IMR-90 (cell line): Measurements from ENCODE around the gene CERS5.

Experiments used
- BHLHE40 ChIP-seq: fragments of 150-350 bp; IDR thresholded peaks from 2 replicates; pipeline ENCODE4 v1.6.1; 2016; ENCODE audit warnings: mild to moderate bottlenecking, low read depth, low read length
- CEBPB ChIP-seq: IDR thresholded peaks from 2 replicates; pipeline ENCODE4 v1.6.1; 2012; ENCODE audit warnings: low read depth, low read length, improper control_type of control experiment
- FOS ChIP-seq: fragments of 150-350 bp; IDR thresholded peaks from 2 replicates; pipeline ENCODE4 v1.6.1; 2016; ENCODE audit warnings: low read depth, low read length
- MAFK ChIP-seq: IDR thresholded peaks from 2 replicates; pipeline ENCODE4 v1.6.1; 2012; ENCODE audit warnings: low read depth, low read length, improper control_type of control experiment
- MAZ ChIP-seq: IDR thresholded peaks from 2 replicates; pipeline ENCODE4 v1.6.1; 2012; ENCODE audit warnings: low read depth, mild to moderate bottlenecking, low read length, improper control_type of control experiment, moderate library complexity, borderline replicate concordance
- MXI1 ChIP-seq: IDR thresholded peaks from 2 replicates; pipeline ENCODE4 v1.6.1; 2012; ENCODE audit warnings: low read depth, mild to moderate bottlenecking, low read length, moderate library complexity, borderline replicate concordance
- NFE2L2 ChIP-seq: fragments of 150-350 bp; IDR thresholded peaks from 2 replicates; pipeline ENCODE4 v1.6.1; 2016; ENCODE audit warnings: low read depth, mild to moderate bottlenecking, low read length
- POLR2A ChIP-seq: IDR thresholded peaks from 2 replicates; pipeline ENCODE4 v1.6.1; 2012; ENCODE audit warnings: mild to moderate bottlenecking, low read depth, low read length
- RAD21 ChIP-seq: IDR thresholded peaks from 2 replicates; pipeline ENCODE4 v1.6.1; 2012; ENCODE audit warnings: low read length, improper control_type of control experiment
- RCOR1 ChIP-seq: IDR thresholded peaks from 2 replicates; pipeline ENCODE4 v1.6.1; 2012; ENCODE audit warnings: mild to moderate bottlenecking, low read length, improper control_type of control experiment; ENCODE audit not compliant: insufficient replicate concordance
- RFX5 ChIP-seq: IDR thresholded peaks from 2 replicates; pipeline ENCODE4 v1.8.0; 2012; ENCODE audit warnings: low read depth, mild to moderate bottlenecking, low read length, moderate library complexity
- SMC3 ChIP-seq: fragments of 150-350 bp; IDR thresholded peaks from 2 replicates; pipeline ENCODE4 v1.6.1; 2016; ENCODE audit warnings: low read depth, mild to moderate bottlenecking, antibody characterized with exemption, low read length, moderate library complexity
- TF ChIP-seq, protein P1 (sequence below): conservative IDR thresholded peaks from 2 replicates; pipeline ENCODE4 v1.5.1; 2012; ENCODE audit warnings: mild to moderate bottlenecking, low read depth, low read length, improper control_type of control experiment
- TF ChIP-seq, protein P2 (sequence below): fragments of 150-350 bp; IDR thresholded peaks from 2 replicates; pipeline ENCODE4 v1.6.1; 2017; ENCODE audit warnings: mild to moderate bottlenecking, antibody characterized with exemption, low read length, low read depth

DNA sequence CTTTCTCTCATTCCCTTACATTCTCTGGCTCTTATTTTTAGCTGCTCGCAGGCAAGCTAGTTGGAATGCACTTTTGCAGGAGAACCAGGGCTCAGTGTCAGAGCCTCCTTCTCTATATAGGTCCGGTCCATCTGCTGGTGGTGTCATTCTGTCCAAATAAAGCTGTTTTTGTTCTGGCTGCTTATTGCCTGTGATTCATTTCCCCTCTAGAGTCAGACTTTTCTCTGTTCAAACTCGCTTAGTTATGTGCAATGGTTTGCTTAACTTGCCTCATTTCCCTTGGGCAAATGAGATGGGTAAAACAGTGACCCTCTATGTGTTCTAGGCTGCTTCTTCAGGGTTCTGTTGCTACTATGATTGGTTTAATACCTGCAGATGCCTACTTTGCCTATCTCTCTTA lies 79.2 kb downstream of the CERS5 start:
- TF ChIP-seq, protein P1, sequence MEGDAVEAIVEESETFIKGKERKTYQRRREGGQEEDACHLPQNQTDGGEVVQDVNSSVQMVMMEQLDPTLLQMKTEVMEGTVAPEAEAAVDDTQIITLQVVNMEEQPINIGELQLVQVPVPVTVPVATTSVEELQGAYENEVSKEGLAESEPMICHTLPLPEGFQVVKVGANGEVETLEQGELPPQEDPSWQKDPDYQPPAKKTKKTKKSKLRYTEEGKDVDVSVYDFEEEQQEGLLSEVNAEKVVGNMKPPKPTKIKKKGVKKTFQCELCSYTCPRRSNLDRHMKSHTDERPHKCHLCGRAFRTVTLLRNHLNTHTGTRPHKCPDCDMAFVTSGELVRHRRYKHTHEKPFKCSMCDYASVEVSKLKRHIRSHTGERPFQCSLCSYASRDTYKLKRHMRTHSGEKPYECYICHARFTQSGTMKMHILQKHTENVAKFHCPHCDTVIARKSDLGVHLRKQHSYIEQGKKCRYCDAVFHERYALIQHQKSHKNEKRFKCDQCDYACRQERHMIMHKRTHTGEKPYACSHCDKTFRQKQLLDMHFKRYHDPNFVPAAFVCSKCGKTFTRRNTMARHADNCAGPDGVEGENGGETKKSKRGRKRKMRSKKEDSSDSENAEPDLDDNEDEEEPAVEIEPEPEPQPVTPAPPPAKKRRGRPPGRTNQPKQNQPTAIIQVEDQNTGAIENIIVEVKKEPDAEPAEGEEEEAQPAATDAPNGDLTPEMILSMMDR = no peak
- TF ChIP-seq POLR2A (no peak), RFX5 (no peak), SMC3 (no peak), RAD21 (no peak), BHLHE40 (no peak), RCOR1 (no peak), CEBPB (peak; percentile 92), MAZ (no peak), MXI1 (no peak), FOS (no peak), MAFK (no peak), NFE2L2 (no peak)
- TF ChIP-seq, protein P2, sequence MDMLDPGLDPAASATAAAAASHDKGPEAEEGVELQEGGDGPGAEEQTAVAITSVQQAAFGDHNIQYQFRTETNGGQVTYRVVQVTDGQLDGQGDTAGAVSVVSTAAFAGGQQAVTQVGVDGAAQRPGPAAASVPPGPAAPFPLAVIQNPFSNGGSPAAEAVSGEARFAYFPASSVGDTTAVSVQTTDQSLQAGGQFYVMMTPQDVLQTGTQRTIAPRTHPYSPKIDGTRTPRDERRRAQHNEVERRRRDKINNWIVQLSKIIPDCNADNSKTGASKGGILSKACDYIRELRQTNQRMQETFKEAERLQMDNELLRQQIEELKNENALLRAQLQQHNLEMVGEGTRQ = no peak
